Measurements from ENCODE around the gene PARP12.

Gene PARP12

GRCh38 chr7:139989366-139990141 lies 73.2 kb downstream of the PARP12 start:
- DNase-seq, result no peak
- H3K9ac ChIP-seq (ENCODE audit: low read depth, low read length), result no peak overlapping the region
- no peak for TF ChIP-seq CTCF (IDR thresholded peaks at IDR 0.05; ENCODE audit: borderline replicate concordance, extremely low read depth, low read length, poor library complexity, severe bottlenecking)
- TF ChIP-seq EZH2 (IDR thresholded peaks at IDR 0.05; ENCODE audit: borderline replicate concordance, low read depth, low read length, severe bottlenecking), result no peak

GRCh38 chr7:139987691-139988516 lies 74.8 kb downstream of the PARP12 start:
- TF ChIP-seq CTCF (IDR thresholded peaks at IDR 0.05; ENCODE audit: borderline replicate concordance, extremely low read depth, low read length, poor library complexity, severe bottlenecking) (peak; percentile 22), EZH2 (IDR thresholded peaks at IDR 0.05; ENCODE audit: borderline replicate concordance, low read depth, low read length, severe bottlenecking) (no peak)

More at GRCh38 chr7:139989366-139990141, 73.2 kb downstream of the PARP12 start:
- Histone ChIP-seq H3K4me2 (ENCODE audit: insufficient read depth, low read length) (no peak overlapping the region), H3K79me2 (ENCODE audit: insufficient read depth, low read length) (no peaks in the 10 kb centered on the region), H3K4me1 (ENCODE audit: insufficient read depth, low read length) (no peaks in the 10 kb centered on the region), H3K27me3 (ENCODE audit: insufficient read depth, low read length, poor library complexity) (no peaks in the 10 kb centered on the region), H3K9me3 (ENCODE audit: insufficient read depth, low read length, severe bottlenecking) (no peaks in the 10 kb centered on the region), H3K27ac (ENCODE audit: low read length) (no peak overlapping the region), H2AFZ (ENCODE audit: low read depth, low read length) (no peak overlapping the region), H4K20me1 (ENCODE audit: insufficient read depth, low read length) (no peaks in the 10 kb centered on the region), H3K36me3 (ENCODE audit: insufficient read depth, low read length) (no peaks in the 10 kb centered on the region), H3K4me3 (ENCODE audit: low read depth in 1 of 2, low read length in 2 of 2) (no peak overlapping the region)
- no peak for ATAC-seq (ENCODE audit: insufficient read depth, low read depth)

GRCh38 chr7:139985811-139986210 lies 76.9 kb downstream of the PARP12 start:
- Histone ChIP-seq H3K79me2 (ENCODE audit: insufficient read depth, low read length) (no peaks in the 10 kb centered on the region), H3K4me1 (ENCODE audit: insufficient read depth, low read length) (peaks cover 8% of the 10 kb centered on the region), H3K9ac (ENCODE audit: low read depth, low read length) (no peak overlapping the region), H4K20me1 (ENCODE audit: insufficient read depth, low read length) (no peaks in the 10 kb centered on the region), H3K4me2 (ENCODE audit: insufficient read depth, low read length) (no peak overlapping the region), H3K9me3 (ENCODE audit: insufficient read depth, low read length, severe bottlenecking) (no peaks in the 10 kb centered on the region), H2AFZ (ENCODE audit: low read depth, low read length) (no peak overlapping the region), H3K27ac (ENCODE audit: low read length) (no peak overlapping the region), H3K27me3 (ENCODE audit: insufficient read depth, low read length, poor library complexity) (peaks cover 7% of the 10 kb centered on the region), H3K36me3 (ENCODE audit: insufficient read depth, low read length) (no peaks in the 10 kb centered on the region), H3K4me3 (ENCODE audit: low read depth in 1 of 2, low read length in 2 of 2) (no peak overlapping the region)
- no peak for TF ChIP-seq CTCF (IDR thresholded peaks at IDR 0.05; ENCODE audit: borderline replicate concordance, extremely low read depth, low read length, poor library complexity, severe bottlenecking)
- no peak for TF ChIP-seq EZH2 (IDR thresholded peaks at IDR 0.05; ENCODE audit: borderline replicate concordance, low read depth, low read length, severe bottlenecking)
- ATAC-seq (ENCODE audit: insufficient read depth, low read depth) (no peak), DNase-seq (no peak)

More at GRCh38 chr7:139987691-139988516, 74.8 kb downstream of the PARP12 start:
- ATAC-seq (ENCODE audit: insufficient read depth, low read depth) (no peak), DNase-seq (no peak)
- Histone ChIP-seq H3K4me3 (ENCODE audit: low read depth in 1 of 2, low read length in 2 of 2) (no peak overlapping the region), H2AFZ (ENCODE audit: low read depth, low read length) (no peak overlapping the region), H3K4me2 (ENCODE audit: insufficient read depth, low read length) (no peak overlapping the region), H3K9me3 (ENCODE audit: insufficient read depth, low read length, severe bottlenecking) (no peaks in the 10 kb centered on the region), H3K9ac (ENCODE audit: low read depth, low read length) (no peak overlapping the region), H3K36me3 (ENCODE audit: insufficient read depth, low read length) (no peaks in the 10 kb centered on the region), H3K79me2 (ENCODE audit: insufficient read depth, low read length) (no peaks in the 10 kb centered on the region), H3K27me3 (ENCODE audit: insufficient read depth, low read length, poor library complexity) (peaks cover 7% of the 10 kb centered on the region), H4K20me1 (ENCODE audit: insufficient read depth, low read length) (no peaks in the 10 kb centered on the region), H3K27ac (ENCODE audit: low read length) (no peak overlapping the region), H3K4me1 (ENCODE audit: insufficient read depth, low read length) (no peaks in the 10 kb centered on the region)
